IPS-20b (cell line): ENCODE data around the gene SNX18.

ENCODE experiments used
- H3K27ac ChIP-seq: one replicate; pipeline ENCODE4 v1.5.1; 2013; ENCODE audit warnings: low read length
- H3K27me3 ChIP-seq: 2 replicates; pipeline ENCODE4 v1.6.1; 2013; ENCODE audit warnings: mild to moderate bottlenecking, low read length, inconsistent platforms; ENCODE audit not compliant: insufficient read depth
- H3K36me3 ChIP-seq: 2 replicates; pipeline ENCODE4 v1.6.1; 2013; ENCODE audit warnings: low read depth, mild to moderate bottlenecking, inconsistent platforms, low read length, moderate library complexity; ENCODE audit not compliant: insufficient read depth
- H3K4me1 ChIP-seq: 2 replicates; pipeline ENCODE4 v1.6.1; 2013; ENCODE audit warnings: mild to moderate bottlenecking, control low read depth, inconsistent platforms, low read length, moderate library complexity; ENCODE audit not compliant: insufficient read depth
- H3K4me3 ChIP-seq: 2 replicates; pipeline ENCODE4 v1.5.1; 2013; ENCODE audit warnings: mild to moderate bottlenecking, low read length, inconsistent platforms
- H3K9ac ChIP-seq: 2 replicates; pipeline ENCODE4 v1.6.1; 2013; ENCODE audit warnings: low read depth, mild to moderate bottlenecking, inconsistent platforms, low read length, moderate library complexity
- H3K9me3 ChIP-seq: 2 replicates; pipeline ENCODE4 v1.6.1; 2013; ENCODE audit warnings: mild to moderate bottlenecking, low read depth, low read length, inconsistent platforms; ENCODE audit not compliant: insufficient read depth

The SNX18 gene

DNA sequence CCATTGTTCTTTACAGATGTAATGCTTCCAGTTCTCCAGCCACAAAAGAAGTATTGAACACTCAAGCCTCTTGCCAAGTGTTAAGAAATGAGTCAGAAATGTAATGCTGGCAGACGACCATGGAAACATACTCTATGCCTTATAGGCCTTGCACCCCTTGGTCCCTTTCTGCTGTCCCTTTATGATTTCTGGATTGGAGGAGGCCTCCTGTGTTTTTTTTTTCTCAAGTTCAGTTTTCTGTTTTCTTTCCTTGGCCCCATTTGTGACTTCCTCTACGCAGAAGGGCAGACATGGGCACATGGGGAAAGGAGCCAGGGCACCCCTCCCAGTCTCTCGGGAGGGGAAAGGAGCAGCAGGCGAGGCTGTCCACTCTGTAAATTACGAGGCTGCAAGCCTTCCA is 53.4 kb downstream of the SNX18 start:
- Histone ChIP-seq H3K27ac (no peak overlapping the region), H3K36me3 (no peaks in the 10 kb centered on the region), H3K9ac (no peak overlapping the region), H3K27me3 (no peaks in the 10 kb centered on the region), H3K4me1 (no peaks in the 10 kb centered on the region; the same call in 1 of the 2 replicates), H3K9me3 (no peaks in the 10 kb centered on the region; the same call in 1 of the 2 replicates), H3K4me3 (no peak overlapping the region)

DNA sequence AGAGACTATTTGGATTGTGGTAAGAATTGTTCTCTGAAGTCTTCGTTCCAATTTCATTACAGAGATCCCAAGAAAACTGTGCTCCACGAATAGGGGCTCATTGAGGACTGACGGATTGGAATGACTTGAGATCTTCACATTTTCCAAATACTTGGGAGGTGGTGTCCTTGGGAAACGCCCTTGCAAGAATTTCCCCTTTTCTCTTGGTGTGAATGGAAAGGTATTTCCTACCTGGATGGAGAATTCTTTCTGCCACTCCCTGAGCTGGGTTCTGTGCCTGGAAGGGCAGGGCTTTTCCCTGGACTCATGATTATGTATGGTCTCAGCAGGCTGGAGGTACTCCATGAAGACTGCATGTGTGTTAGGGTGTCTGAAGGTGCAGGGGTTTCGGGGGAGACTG is 53.9 kb downstream of the SNX18 start:
- H3K36me3 ChIP-seq, result no peaks in the 10 kb centered on the region
- H3K4me3 ChIP-seq, result no peak overlapping the region
- no peak overlapping the region for H3K27ac ChIP-seq
- no peaks in the 10 kb centered on the region for H3K27me3 ChIP-seq
- H3K9me3 ChIP-seq, result no peaks in the 10 kb centered on the region; the same call in 1 of the 2 replicates
- H3K4me1 ChIP-seq, result no peaks in the 10 kb centered on the region; the same call in 1 of the 2 replicates
- no peak overlapping the region for H3K9ac ChIP-seq

DNA sequence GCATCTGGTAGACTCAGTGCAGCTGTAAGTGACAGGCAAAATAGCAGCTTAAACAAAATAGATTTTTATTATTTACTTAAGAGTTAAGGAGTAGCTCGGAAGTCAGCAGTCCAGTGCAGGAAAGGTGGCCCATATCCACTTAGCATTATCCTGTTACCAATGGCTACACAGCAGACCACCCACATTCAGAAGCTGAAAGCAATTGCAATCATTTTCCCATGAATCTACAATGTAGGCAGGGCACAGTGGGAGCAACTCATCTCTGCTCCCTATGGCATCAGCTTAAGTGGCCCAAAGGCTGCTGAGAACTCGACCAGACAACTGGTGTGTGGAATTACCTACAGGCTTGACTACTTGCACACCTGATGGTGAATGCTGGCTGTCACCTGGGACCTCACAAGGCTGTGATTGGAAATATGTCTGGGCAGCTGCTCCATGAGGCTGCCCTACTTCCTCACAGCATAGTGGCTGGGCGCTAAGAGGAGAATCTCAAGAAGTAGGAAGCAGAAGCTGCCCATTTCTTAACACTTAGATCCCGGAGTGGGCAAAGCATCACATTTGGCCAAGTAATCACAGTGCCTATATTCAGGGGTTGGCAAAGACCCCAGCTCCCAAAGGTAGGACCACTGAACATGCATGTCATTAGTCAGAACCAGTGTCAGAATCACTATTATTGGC is 56.4 kb downstream of the SNX18 start:
- no peaks in the 10 kb centered on the region for H3K36me3 ChIP-seq
- no peaks in the 10 kb centered on the region for H3K27me3 ChIP-seq
- H3K4me1 ChIP-seq, result no peaks in the 10 kb centered on the region; the same call in 1 of the 2 replicates
- H3K9me3 ChIP-seq, result no peaks in the 10 kb centered on the region
- no peak overlapping the region for H3K4me3 ChIP-seq
- no peak overlapping the region for H3K27ac ChIP-seq
- H3K9ac ChIP-seq, result no peak overlapping the region

DNA sequence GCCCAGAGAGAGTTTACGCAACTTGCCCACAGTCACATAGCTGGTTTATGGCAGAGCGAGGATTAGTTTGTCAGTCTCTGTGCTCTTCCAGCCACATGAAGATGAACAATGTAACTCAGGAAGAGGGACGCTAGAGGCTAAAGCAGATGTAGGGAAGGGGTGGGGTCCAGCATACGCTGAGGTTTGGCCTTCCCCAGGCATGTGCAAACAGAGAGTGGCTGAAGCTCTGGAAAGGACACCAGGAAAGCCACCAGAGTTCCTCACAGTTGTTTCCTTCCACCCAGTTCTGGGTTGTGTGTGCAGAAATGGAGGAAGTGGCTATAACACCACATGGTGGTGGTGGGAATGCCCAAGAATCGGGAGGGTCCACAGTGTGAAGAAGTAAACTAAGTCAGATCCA is 60.0 kb downstream of the SNX18 start:
- no peak overlapping the region for H3K4me3 ChIP-seq
- H3K27ac ChIP-seq, result no peak overlapping the region
- no peaks in the 10 kb centered on the region for H3K27me3 ChIP-seq
- no peak overlapping the region for H3K9ac ChIP-seq
- no peaks in the 10 kb centered on the region for H3K36me3 ChIP-seq
- H3K9me3 ChIP-seq, result no peaks in the 10 kb centered on the region
- H3K4me1 ChIP-seq, result no peaks in the 10 kb centered on the region

DNA sequence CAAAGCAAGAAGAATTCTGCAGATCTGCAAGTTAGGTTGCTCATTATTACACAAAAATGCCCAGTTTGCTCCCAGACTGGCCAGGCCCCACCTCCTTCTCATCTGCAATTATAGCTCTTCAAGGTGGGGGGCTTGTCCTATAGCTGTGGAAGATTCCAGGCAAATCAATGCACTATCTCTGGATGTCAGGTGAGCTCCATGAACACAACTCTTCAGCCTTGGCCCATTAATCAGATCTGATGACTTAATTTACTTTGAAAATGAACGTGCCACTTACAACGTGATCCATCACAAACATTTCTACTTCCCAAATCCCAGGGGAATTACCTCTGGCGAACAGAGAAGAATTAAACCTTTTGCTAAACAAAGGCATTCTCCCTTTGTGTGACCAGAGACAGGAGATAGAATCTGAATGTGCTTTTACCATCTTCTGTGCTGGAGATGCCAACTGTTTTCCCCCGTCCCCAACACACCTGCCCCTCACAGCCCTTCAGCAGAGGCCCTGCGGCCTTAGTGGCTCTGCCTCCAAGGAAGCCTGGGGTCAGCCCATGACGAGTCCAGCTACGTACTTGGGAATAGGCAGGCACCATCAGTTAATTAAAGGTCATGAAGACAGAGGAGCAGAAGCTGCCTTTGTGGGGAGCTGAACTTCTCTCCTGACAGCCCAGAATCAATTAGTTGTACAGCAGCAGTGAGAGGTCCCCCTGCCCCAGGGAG is 60.5 kb downstream of the SNX18 start:
- Histone ChIP-seq H3K4me3 (no peak overlapping the region), H3K4me1 (no peaks in the 10 kb centered on the region)

DNA sequence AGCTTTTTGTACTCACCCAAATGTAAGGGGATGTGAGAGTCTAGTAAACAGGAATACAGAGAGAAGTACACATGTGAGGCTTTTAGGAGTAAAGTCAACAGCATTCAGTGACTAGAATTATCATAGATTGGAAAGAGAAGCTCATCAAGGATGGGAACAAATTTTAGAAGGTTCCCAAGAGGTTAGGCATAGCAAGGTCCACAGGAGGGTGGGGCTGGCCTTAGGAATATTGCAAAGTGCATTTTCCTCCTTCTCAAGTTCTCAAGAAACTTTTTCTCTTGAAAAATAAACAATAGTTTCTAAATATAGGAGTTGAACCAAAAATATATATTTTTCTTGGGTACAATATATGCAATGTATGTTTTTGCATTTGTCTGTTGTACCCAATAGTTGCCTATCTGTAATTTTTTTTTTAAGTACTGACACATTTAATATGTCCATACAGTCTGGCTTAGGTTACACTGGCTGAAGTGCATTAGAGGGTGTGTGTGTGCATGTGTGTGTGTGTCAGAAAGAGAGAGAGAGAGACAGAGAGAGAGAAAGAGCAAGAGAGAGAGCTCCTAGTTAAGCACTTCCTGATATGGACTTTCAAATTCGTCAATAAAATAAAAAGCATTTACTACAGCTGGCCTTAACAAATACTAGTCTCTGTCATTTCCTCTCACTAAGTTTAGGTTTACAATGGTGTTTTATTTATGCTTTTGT is 62.2 kb downstream of the SNX18 start:
- H3K4me1 ChIP-seq, result no peaks in the 10 kb centered on the region
- no peaks in the 10 kb centered on the region for H3K9me3 ChIP-seq
- H3K9ac ChIP-seq, result no peak overlapping the region
- no peaks in the 10 kb centered on the region for H3K36me3 ChIP-seq
- H3K27me3 ChIP-seq, result no peaks in the 10 kb centered on the region
- no peak overlapping the region for H3K27ac ChIP-seq
- no peak overlapping the region for H3K4me3 ChIP-seq

More for the DNA sequence above, 60.5 kb downstream of the SNX18 start:
- Histone ChIP-seq H3K9ac (no peak overlapping the region), H3K27ac (no peak overlapping the region), H3K9me3 (no peaks in the 10 kb centered on the region), H3K36me3 (no peaks in the 10 kb centered on the region), H3K27me3 (no peaks in the 10 kb centered on the region)

DNA sequence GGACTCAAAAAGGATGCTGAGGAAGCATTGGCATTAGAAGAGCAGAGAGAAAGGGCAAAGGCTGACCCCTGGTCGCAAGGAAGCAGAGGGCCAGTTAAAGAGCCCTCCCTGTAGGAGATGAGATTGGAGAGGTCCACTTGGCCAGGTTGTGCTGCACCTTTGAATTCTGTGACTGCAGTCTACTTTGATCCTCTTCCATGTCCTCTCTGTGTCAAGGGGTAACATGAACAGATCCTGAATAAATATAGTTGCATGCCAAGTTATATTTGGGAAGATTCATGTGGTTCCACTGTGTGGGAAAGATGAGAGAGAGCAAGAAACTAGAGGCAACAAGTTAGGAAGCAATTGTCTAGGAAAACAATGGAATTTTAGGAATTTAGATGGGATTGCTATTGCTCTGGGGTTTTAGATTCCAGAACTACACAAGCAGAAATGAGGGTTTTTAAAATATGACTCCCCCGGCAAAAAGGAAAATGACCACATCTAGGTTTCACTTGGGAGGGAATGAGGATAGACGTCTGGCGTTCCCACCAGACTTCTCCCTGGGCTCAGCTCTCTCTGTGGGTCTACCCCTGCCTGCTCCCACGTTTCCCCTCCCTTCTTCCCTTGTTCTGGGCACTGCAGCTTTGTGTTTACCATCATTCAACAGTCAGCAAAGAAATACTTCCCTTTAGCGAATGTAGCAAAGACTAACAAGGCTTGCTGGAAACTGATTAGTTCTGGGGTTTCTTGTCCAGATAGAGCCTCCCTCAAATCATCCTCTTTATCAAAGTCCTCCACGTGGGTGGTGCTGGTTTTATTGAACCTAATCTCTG is 63.6 kb downstream of the SNX18 start:
- Histone ChIP-seq H3K27me3 (no peaks in the 10 kb centered on the region), H3K4me1 (no peaks in the 10 kb centered on the region), H3K36me3 (no peaks in the 10 kb centered on the region), H3K4me3 (no peak overlapping the region), H3K27ac (no peak overlapping the region), H3K9me3 (no peaks in the 10 kb centered on the region; the same call in 1 of the 2 replicates), H3K9ac (no peak overlapping the region)

DNA sequence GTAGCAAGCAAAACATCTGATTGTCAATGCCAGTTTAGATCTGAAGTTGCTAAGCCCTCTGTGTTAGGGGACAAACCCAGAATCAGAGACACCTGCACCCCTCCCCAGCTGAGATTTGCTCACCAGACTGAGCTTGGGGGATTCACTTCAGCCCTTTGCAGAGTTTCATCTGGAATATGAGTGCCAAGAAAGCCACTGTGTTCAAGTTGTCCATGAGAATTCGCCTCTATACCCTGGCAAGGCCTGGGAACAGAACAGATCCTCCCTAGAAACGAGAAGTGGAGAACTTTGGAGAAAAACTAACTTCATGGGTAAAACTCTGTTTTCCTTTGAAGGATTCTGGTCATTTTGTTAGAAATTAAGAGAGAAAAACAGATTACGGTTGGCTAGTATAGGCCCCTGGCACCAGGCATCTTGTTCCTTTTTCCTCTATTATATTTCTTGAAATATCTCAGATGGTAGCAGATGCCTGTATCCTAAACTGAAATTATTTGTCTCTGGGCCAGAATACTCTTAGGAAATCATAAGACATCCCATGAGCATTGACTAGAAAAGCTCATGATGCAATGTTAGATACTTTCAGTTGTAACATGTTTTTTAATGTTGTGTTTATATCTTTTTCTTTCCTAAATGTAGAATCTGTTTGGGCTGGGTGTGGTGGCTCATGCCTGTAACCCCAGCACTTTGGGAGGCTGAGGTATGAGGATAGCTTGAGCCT is 64.4 kb downstream of the SNX18 start:
- Histone ChIP-seq H3K9me3 (no peaks in the 10 kb centered on the region; the same call in 1 of the 2 replicates), H3K36me3 (no peaks in the 10 kb centered on the region), H3K27ac (no peak overlapping the region), H3K4me1 (no peaks in the 10 kb centered on the region), H3K27me3 (no peaks in the 10 kb centered on the region), H3K4me3 (no peak overlapping the region), H3K9ac (no peak overlapping the region)

DNA sequence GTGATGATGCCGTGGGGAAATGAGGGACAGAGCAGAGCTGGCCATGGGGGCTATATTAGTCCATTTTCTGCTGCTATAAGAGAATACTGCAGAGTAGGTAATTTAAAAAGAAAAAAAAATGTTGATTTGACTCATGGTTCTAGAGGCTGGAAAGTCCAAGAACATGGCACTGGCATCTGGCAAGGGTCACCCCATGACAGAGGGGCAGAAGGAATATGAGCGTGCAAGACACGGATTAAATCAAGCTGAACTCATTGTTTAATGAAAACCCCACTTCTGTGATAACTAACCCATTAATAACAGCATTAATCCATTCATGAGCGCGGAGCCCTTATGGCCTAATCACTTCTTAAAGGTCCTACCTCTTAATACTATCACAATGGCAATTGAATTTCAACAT is 68.8 kb downstream of the SNX18 start:
- Histone ChIP-seq H3K4me1 (no peaks in the 10 kb centered on the region), H3K9me3 (no peaks in the 10 kb centered on the region; the same call in 1 of the 2 replicates), H3K36me3 (no peaks in the 10 kb centered on the region), H3K27ac (no peak overlapping the region), H3K4me3 (no peak overlapping the region), H3K9ac (no peak overlapping the region), H3K27me3 (no peaks in the 10 kb centered on the region)

DNA sequence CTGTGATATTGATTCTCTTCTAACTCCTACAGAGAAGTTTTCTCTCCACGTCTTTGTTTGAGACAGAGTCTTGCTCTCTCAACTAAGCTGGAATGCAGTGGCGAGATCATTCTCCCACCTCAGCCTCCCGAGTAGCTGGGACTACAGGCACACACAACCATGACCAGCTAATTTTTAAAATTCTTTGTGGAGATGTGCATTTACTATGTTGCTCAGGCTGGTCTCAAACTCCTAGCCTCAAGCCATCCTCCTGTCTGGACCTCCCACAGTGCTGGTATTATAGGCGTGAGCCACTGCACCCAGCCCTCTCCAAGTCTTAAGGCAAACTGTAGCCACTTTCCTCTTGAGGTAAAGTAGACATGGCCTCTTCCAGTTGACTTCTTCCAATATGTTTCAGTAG is 72.2 kb downstream of the SNX18 start:
- no peaks in the 10 kb centered on the region for H3K36me3 ChIP-seq
- no peak overlapping the region for H3K4me3 ChIP-seq
- H3K9ac ChIP-seq, result no peak overlapping the region
- H3K4me1 ChIP-seq, result no peaks in the 10 kb centered on the region
- H3K27me3 ChIP-seq, result no peaks in the 10 kb centered on the region
- no peak overlapping the region for H3K27ac ChIP-seq
- H3K9me3 ChIP-seq, result no peaks in the 10 kb centered on the region; the same call in 1 of the 2 replicates

DNA sequence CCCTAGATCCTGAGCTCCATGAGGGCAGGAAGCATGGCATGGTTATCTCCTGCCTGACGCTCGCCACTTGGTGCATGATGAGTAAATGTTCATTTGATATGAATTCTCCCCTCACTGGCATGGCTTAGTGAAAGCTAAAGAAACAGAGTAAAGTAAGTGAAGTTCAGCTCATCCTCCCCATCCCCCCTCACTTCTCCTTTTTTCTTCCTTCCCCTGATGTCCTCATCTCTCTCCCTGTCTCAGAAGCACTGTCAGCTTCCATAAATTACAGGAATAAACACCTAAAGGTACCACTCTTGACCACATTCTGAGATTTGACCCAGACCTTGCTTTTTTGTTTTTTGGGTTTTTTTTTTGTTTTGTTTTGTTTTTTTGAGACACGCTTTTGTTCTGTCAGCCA is 73.3 kb downstream of the SNX18 start:
- Histone ChIP-seq H3K9me3 (no peaks in the 10 kb centered on the region; the same call in 1 of the 2 replicates), H3K4me3 (no peak overlapping the region), H3K27ac (no peak overlapping the region), H3K36me3 (no peaks in the 10 kb centered on the region), H3K9ac (no peak overlapping the region), H3K27me3 (no peaks in the 10 kb centered on the region), H3K4me1 (no peaks in the 10 kb centered on the region)
